Measurements from ENCODE around the gene ZFC3H1.

- TF ChIP-seq GATA2 (IDR thresholded peaks at IDR 0.05; ENCODE audit: low read depth, low read length) = peak; percentile 77
- peak; percentile 92 for TF ChIP-seq GATA3 (IDR thresholded peaks at IDR 0.05; ENCODE audit: low read depth, low read length)
These were observed 97.0 kb downstream of the ZFC3H1 start for GRCh38 chr12:71566655-71567054.
